Measurements from ENCODE around the gene GPC5. TPM values are rescaled to one million over a fixed set of nuclear protein-coding genes. Genes with fewer than 3 reads are reported as not detected.

GPC5 gene
- total and polyA plus RNA-seq, 2 of the 8 experiments (the other 6 are each of a cell fraction or from before 2014, with no cell fraction given): 0.20 to 0.39 TPM

DNA sequence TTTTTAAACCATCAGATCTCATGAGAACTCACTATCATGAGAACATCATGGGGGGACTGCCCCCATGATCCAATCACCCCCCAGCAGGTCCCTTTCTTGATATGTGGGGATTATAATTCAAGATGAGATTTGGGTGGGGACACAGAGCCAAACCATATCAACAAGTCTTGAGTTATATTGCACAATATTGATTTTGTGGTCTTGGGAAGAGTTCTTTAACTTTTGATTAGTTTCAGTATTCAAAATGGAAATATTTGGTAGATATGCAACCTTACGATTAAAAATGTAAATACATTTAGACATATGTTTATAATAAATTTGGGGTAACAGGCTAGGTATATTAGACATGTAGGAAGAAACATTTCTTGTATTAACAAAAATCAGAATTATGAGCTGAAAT, 188.2 kb downstream of the GPC5 start (continued):
- TF ChIP-seq, protein P1, sequence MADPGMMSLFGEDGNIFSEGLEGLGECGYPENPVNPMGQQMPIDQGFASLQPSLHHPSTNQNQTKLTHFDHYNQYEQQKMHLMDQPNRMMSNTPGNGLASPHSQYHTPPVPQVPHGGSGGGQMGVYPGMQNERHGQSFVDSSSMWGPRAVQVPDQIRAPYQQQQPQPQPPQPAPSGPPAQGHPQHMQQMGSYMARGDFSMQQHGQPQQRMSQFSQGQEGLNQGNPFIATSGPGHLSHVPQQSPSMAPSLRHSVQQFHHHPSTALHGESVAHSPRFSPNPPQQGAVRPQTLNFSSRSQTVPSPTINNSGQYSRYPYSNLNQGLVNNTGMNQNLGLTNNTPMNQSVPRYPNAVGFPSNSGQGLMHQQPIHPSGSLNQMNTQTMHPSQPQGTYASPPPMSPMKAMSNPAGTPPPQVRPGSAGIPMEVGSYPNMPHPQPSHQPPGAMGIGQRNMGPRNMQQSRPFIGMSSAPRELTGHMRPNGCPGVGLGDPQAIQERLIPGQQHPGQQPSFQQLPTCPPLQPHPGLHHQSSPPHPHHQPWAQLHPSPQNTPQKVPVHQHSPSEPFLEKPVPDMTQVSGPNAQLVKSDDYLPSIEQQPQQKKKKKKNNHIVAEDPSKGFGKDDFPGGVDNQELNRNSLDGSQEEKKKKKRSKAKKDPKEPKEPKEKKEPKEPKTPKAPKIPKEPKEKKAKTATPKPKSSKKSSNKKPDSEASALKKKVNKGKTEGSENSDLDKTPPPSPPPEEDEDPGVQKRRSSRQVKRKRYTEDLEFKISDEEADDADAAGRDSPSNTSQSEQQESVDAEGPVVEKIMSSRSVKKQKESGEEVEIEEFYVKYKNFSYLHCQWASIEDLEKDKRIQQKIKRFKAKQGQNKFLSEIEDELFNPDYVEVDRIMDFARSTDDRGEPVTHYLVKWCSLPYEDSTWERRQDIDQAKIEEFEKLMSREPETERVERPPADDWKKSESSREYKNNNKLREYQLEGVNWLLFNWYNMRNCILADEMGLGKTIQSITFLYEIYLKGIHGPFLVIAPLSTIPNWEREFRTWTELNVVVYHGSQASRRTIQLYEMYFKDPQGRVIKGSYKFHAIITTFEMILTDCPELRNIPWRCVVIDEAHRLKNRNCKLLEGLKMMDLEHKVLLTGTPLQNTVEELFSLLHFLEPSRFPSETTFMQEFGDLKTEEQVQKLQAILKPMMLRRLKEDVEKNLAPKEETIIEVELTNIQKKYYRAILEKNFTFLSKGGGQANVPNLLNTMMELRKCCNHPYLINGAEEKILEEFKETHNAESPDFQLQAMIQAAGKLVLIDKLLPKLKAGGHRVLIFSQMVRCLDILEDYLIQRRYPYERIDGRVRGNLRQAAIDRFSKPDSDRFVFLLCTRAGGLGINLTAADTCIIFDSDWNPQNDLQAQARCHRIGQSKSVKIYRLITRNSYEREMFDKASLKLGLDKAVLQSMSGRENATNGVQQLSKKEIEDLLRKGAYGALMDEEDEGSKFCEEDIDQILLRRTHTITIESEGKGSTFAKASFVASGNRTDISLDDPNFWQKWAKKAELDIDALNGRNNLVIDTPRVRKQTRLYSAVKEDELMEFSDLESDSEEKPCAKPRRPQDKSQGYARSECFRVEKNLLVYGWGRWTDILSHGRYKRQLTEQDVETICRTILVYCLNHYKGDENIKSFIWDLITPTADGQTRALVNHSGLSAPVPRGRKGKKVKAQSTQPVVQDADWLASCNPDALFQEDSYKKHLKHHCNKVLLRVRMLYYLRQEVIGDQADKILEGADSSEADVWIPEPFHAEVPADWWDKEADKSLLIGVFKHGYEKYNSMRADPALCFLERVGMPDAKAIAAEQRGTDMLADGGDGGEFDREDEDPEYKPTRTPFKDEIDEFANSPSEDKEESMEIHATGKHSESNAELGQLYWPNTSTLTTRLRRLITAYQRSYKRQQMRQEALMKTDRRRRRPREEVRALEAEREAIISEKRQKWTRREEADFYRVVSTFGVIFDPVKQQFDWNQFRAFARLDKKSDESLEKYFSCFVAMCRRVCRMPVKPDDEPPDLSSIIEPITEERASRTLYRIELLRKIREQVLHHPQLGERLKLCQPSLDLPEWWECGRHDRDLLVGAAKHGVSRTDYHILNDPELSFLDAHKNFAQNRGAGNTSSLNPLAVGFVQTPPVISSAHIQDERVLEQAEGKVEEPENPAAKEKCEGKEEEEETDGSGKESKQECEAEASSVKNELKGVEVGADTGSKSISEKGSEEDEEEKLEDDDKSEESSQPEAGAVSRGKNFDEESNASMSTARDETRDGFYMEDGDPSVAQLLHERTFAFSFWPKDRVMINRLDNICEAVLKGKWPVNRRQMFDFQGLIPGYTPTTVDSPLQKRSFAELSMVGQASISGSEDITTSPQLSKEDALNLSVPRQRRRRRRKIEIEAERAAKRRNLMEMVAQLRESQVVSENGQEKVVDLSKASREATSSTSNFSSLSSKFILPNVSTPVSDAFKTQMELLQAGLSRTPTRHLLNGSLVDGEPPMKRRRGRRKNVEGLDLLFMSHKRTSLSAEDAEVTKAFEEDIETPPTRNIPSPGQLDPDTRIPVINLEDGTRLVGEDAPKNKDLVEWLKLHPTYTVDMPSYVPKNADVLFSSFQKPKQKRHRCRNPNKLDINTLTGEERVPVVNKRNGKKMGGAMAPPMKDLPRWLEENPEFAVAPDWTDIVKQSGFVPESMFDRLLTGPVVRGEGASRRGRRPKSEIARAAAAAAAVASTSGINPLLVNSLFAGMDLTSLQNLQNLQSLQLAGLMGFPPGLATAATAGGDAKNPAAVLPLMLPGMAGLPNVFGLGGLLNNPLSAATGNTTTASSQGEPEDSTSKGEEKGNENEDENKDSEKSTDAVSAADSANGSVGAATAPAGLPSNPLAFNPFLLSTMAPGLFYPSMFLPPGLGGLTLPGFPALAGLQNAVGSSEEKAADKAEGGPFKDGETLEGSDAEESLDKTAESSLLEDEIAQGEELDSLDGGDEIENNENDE (IDR thresholded peaks at IDR 0.05; ENCODE audit: insufficient replicate concordance, low read length): no peak
- TF ChIP-seq YY1 (IDR thresholded peaks at IDR 0.05; ENCODE audit: low read depth, low read length) (no peak), FOSL1 (IDR thresholded peaks at IDR 0.05; ENCODE audit: insufficient read depth, low read depth, low read length) (no peak), ZNF274 (IDR thresholded peaks at IDR 0.05; ENCODE audit: borderline replicate concordance, extremely low read depth, low read length) (no peak), RFX5 (IDR thresholded peaks at IDR 0.05; ENCODE audit: borderline replicate concordance, low read depth, low read length) (no peak), SAP30 (IDR thresholded peaks at IDR 0.05; ENCODE audit: insufficient read depth, insufficient replicate concordance, low read length) (no peak), EGR1 (IDR thresholded peaks at IDR 0.05; ENCODE audit: borderline replicate concordance, low read depth, low read length) (no peak), BCL11A (IDR thresholded peaks at IDR 0.05; ENCODE audit: low read depth in 2 of 2, low read length in 2 of 2) (no peak), ATF3 (IDR thresholded peaks at IDR 0.05; ENCODE audit: insufficient read depth, low read depth, low read length) (no peak), NRF1 (IDR thresholded peaks at IDR 0.05; ENCODE audit: low read depth, low read length) (no peak), NANOG (IDR thresholded peaks at IDR 0.05; ENCODE audit: insufficient read depth, low read depth, low read length, poor library complexity, severe bottlenecking) (no peak)

Measured in H1 (cell line).